HEK293 (cell line): ENCODE measurements around the gene DIS3L.
A peak's percentile ranks its signal among the peaks of the same experiment; 100 is the strongest.
"Not testable (repeated sequence)": the region's sequence is repeated elsewhere in the genome, so short reads cannot be mapped to it uniquely, and the experiment has no call there.

Experiments used
- CTCF ChIA-PET: fragments of 350-600 bp; formaldehyde crosslinking; extraction: SDS; loops from one replicate; lab custom pipeline; 2021; ENCODE audit warnings: antibody characterized with exemption; lab: Yijun Ruan, JAX
- POLR2A ChIA-PET: fragments of 300-600 bp; formaldehyde crosslinking; extraction: SDS; loops from one replicate; lab custom pipeline; 2020; ENCODE audit warnings: antibody characterized with exemption, inconsistent platforms; lab: Yijun Ruan, JAX
- H3K27ac ChIP-seq: fragments of 200-500 bp; sonication (Bioruptor generic); 2 replicates; pipeline ENCODE4 v1.5.1; 2014; ENCODE audit warnings: low read depth, low read length, control low read depth, inconsistent platforms; ENCODE audit errors: extremely low read depth
- H3K36me3 ChIP-seq, 2 experiments: fragments of 200-500 bp in 1 of 2; sonication (Bioruptor generic) in 1 of 2; 1 replicate in 1 of 2; 2 replicates in 1 of 2; pipeline ENCODE4 v1.5.1; 2014 to 2017; ENCODE audit warnings: inconsistent platforms in 2 of 2, low read length in 2 of 2; ENCODE audit not compliant: control insufficient read depth in 2 of 2, insufficient read depth in 1 of 2
- H3K4me1 ChIP-seq: fragments of 200-500 bp; sonication (Bioruptor generic); 2 replicates; pipeline ENCODE4 v1.5.1; 2014; ENCODE audit warnings: mild to moderate bottlenecking, low read length, inconsistent platforms; ENCODE audit not compliant: control insufficient read depth, insufficient read depth
- H3K4me3 ChIP-seq: 2 replicates; pipeline ENCODE4 v1.5.1; 2011; ENCODE audit warnings: low read depth, mild to moderate bottlenecking, control low read depth, low read length, moderate library complexity
- H3K9me3 ChIP-seq: fragments of 200-500 bp; sonication (Bioruptor generic); 2 replicates; pipeline ENCODE4 v1.5.1; 2014; ENCODE audit warnings: low read depth, low read length, inconsistent platforms; ENCODE audit not compliant: control insufficient read depth, insufficient read depth
- KLF1 ChIP-seq: fragments of 450-650 bp; formaldehyde crosslinking; IDR thresholded peaks from 2 replicates; pipeline ENCODE4 v1.5.1; 2016; ENCODE audit warnings: missing biosample characterization, missing genetic modification characterization
- KLF8 ChIP-seq: fragments of 450-650 bp; formaldehyde crosslinking; IDR thresholded peaks from 2 replicates; pipeline ENCODE4 v1.5.1; 2016; ENCODE audit warnings: missing biosample characterization, missing genetic modification characterization
- OSR2 ChIP-seq: fragments of 450-650 bp; formaldehyde crosslinking; IDR thresholded peaks from 2 replicates; pipeline ENCODE4 v1.5.1; 2016; ENCODE audit warnings: missing biosample characterization, missing genetic modification characterization
- ZFP3 ChIP-seq: fragments of 450-650 bp; formaldehyde crosslinking; IDR thresholded peaks from 2 replicates; pipeline ENCODE4 v1.5.1; 2016; ENCODE audit warnings: low read depth, missing biosample characterization, missing genetic modification characterization
- ZNF121 ChIP-seq: fragments of 450-650 bp; formaldehyde crosslinking; IDR thresholded peaks from 2 replicates; pipeline ENCODE4 v1.5.1; 2016; ENCODE audit warnings: missing biosample characterization, missing genetic modification characterization
- ZNF302 ChIP-seq: fragments of 450-650 bp; formaldehyde crosslinking; IDR thresholded peaks from 2 replicates; pipeline ENCODE4 v1.5.1; 2016; ENCODE audit warnings: missing biosample characterization, missing genetic modification characterization, low read depth
- ZNF585B ChIP-seq: fragments of 450-650 bp; formaldehyde crosslinking; IDR thresholded peaks from 2 replicates; pipeline ENCODE4 v1.5.1; 2016; ENCODE audit warnings: missing biosample characterization, missing genetic modification characterization
- ZNF76 ChIP-seq: fragments of 450-650 bp; formaldehyde crosslinking; IDR thresholded peaks from 2 replicates; pipeline ENCODE4; 2016; ENCODE audit warnings: low read depth, missing biosample characterization, missing genetic modification characterization, borderline replicate concordance
- ZNF843 ChIP-seq: fragments of 450-650 bp; formaldehyde crosslinking; IDR thresholded peaks from 2 replicates; pipeline ENCODE4 v1.5.1; 2016; ENCODE audit warnings: missing biosample characterization, missing genetic modification characterization
- ZSCAN30 ChIP-seq: fragments of 450-650 bp; IDR thresholded peaks from 2 replicates; pipeline ENCODE4 v1.5.1; 2018; ENCODE audit warnings: missing biosample characterization, mild to moderate bottlenecking, missing genetic modification characterization, moderate library complexity
- TF ChIP-seq, protein P1 (sequence below): fragments of 450-650 bp; formaldehyde crosslinking; IDR thresholded peaks from 2 replicates; pipeline ENCODE4 v1.5.1; 2016; ENCODE audit warnings: missing biosample characterization, missing genetic modification characterization, borderline replicate concordance
- TF ChIP-seq, protein P2 (sequence below): fragments of 450-650 bp; formaldehyde crosslinking; IDR thresholded peaks from 2 replicates; pipeline ENCODE4 v1.5.1; 2016; ENCODE audit warnings: missing biosample characterization, missing genetic modification characterization
- TF ChIP-seq, protein P3 (sequence below): fragments of 450-650 bp; formaldehyde crosslinking; conservative IDR thresholded peaks from 2 replicates; pipeline ENCODE4 v1.5.1; 2016; ENCODE audit warnings: low read depth, missing biosample characterization, missing genetic modification characterization
- TF ChIP-seq, protein P4 (sequence below): fragments of 450-650 bp; formaldehyde crosslinking; IDR thresholded peaks from 2 replicates; pipeline ENCODE4 v1.5.1; 2016; ENCODE audit warnings: missing biosample characterization, missing genetic modification characterization

Gene DIS3L

DNA sequence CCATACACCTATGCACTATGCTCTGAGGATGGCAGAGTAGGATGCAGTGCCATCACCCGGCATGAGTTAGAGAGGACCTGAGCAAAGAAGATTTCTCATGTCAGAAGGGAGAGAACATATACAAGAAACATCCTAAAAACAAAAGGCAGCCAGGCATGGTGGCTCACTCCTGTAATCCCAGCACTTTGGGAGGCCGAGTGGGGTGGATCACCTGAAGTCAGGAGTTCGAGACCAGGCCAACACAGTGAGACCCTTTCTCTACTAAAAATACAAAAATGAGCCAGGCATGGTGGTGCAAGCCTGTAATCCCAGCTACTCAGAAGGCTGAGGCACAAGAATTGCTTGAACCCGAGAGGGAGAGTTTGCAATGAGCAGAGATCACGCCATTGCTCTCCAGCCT, 47.5 kb upstream of the DIS3L start:
- TF ChIP-seq ZNF121, result peak; percentile 94
- POLR2A ChIA-PET, H3K36me3 ChIP-seq, CTCF ChIA-PET, H3K4me3 ChIP-seq, H3K9me3 ChIP-seq, H3K27ac ChIP-seq: not testable (repeated sequence)
- peaks cover 14% of the 10 kb centered on the region for H3K4me1 ChIP-seq

DNA sequence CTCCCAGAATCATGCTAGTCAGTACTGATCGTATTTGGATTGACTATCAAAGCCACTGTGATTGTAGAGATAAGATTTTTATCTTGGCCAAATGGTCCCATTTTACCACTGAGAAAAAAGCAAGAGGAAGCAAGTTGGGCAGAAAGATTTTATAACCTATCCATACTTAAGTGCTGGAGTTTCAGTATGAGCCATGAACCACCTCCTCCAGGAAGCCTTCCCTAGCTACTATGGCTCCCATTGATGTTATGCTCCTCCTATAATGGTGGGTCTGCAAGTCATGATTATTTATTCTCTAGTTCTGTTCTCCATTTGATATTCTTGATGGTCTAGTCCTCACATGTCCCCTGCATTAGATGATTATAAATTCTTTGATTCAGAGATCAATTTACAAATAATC, 46.4 kb upstream of the DIS3L start:
- Histone ChIP-seq H3K27ac (no peak overlapping the region), H3K9me3 (no peaks in the 10 kb centered on the region), H3K4me3 (no peak overlapping the region), H3K4me1 (peaks cover 14% of the 10 kb centered on the region), H3K36me3 (no peaks in the 10 kb centered on the region)
- no peak for TF ChIP-seq ZSCAN30 (tag by site-specific recombination)
- no peak for TF ChIP-seq ZNF843 (tag by site-specific recombination)
- TF ChIP-seq ZNF585B, result no peak
- TF ChIP-seq ZNF76 (tag by site-specific recombination), result no peak
- TF ChIP-seq OSR2 (tag by site-specific recombination), result no peak
- TF ChIP-seq, protein P1, sequence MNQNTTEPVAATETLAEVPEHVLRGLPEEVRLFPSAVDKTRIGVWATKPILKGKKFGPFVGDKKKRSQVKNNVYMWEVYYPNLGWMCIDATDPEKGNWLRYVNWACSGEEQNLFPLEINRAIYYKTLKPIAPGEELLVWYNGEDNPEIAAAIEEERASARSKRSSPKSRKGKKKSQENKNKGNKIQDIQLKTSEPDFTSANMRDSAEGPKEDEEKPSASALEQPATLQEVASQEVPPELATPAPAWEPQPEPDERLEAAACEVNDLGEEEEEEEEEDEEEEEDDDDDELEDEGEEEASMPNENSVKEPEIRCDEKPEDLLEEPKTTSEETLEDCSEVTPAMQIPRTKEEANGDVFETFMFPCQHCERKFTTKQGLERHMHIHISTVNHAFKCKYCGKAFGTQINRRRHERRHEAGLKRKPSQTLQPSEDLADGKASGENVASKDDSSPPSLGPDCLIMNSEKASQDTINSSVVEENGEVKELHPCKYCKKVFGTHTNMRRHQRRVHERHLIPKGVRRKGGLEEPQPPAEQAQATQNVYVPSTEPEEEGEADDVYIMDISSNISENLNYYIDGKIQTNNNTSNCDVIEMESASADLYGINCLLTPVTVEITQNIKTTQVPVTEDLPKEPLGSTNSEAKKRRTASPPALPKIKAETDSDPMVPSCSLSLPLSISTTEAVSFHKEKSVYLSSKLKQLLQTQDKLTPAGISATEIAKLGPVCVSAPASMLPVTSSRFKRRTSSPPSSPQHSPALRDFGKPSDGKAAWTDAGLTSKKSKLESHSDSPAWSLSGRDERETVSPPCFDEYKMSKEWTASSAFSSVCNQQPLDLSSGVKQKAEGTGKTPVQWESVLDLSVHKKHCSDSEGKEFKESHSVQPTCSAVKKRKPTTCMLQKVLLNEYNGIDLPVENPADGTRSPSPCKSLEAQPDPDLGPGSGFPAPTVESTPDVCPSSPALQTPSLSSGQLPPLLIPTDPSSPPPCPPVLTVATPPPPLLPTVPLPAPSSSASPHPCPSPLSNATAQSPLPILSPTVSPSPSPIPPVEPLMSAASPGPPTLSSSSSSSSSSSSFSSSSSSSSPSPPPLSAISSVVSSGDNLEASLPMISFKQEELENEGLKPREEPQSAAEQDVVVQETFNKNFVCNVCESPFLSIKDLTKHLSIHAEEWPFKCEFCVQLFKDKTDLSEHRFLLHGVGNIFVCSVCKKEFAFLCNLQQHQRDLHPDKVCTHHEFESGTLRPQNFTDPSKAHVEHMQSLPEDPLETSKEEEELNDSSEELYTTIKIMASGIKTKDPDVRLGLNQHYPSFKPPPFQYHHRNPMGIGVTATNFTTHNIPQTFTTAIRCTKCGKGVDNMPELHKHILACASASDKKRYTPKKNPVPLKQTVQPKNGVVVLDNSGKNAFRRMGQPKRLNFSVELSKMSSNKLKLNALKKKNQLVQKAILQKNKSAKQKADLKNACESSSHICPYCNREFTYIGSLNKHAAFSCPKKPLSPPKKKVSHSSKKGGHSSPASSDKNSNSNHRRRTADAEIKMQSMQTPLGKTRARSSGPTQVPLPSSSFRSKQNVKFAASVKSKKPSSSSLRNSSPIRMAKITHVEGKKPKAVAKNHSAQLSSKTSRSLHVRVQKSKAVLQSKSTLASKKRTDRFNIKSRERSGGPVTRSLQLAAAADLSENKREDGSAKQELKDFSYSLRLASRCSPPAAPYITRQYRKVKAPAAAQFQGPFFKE (tag by site-specific recombination), result no peak
- TF ChIP-seq ZFP3 (tag by site-specific recombination), result no peak
- TF ChIP-seq, protein P2, sequence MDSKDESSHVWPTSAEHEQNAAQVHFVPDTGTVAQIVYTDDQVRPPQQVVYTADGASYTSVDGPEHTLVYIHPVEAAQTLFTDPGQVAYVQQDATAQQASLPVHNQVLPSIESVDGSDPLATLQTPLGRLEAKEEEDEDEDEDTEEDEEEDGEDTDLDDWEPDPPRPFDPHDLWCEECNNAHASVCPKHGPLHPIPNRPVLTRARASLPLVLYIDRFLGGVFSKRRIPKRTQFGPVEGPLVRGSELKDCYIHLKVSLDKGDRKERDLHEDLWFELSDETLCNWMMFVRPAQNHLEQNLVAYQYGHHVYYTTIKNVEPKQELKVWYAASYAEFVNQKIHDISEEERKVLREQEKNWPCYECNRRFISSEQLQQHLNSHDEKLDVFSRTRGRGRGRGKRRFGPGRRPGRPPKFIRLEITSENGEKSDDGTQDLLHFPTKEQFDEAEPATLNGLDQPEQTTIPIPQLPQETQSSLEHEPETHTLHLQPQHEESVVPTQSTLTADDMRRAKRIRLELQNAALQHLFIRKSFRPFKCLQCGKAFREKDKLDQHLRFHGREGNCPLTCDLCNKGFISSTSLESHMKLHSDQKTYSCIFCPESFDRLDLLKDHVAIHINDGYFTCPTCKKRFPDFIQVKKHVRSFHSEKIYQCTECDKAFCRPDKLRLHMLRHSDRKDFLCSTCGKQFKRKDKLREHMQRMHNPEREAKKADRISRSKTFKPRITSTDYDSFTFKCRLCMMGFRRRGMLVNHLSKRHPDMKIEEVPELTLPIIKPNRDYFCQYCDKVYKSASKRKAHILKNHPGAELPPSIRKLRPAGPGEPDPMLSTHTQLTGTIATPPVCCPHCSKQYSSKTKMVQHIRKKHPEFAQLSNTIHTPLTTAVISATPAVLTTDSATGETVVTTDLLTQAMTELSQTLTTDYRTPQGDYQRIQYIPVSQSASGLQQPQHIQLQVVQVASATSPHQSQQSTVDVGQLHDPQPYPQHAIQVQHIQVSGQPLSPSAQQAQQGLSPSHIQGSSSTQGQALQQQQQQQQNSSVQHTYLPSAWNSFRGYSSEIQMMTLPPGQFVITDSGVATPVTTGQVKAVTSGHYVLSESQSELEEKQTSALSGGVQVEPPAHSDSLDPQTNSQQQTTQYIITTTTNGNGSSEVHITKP (tag by site-specific recombination), result no peak
- TF ChIP-seq, protein P3, sequence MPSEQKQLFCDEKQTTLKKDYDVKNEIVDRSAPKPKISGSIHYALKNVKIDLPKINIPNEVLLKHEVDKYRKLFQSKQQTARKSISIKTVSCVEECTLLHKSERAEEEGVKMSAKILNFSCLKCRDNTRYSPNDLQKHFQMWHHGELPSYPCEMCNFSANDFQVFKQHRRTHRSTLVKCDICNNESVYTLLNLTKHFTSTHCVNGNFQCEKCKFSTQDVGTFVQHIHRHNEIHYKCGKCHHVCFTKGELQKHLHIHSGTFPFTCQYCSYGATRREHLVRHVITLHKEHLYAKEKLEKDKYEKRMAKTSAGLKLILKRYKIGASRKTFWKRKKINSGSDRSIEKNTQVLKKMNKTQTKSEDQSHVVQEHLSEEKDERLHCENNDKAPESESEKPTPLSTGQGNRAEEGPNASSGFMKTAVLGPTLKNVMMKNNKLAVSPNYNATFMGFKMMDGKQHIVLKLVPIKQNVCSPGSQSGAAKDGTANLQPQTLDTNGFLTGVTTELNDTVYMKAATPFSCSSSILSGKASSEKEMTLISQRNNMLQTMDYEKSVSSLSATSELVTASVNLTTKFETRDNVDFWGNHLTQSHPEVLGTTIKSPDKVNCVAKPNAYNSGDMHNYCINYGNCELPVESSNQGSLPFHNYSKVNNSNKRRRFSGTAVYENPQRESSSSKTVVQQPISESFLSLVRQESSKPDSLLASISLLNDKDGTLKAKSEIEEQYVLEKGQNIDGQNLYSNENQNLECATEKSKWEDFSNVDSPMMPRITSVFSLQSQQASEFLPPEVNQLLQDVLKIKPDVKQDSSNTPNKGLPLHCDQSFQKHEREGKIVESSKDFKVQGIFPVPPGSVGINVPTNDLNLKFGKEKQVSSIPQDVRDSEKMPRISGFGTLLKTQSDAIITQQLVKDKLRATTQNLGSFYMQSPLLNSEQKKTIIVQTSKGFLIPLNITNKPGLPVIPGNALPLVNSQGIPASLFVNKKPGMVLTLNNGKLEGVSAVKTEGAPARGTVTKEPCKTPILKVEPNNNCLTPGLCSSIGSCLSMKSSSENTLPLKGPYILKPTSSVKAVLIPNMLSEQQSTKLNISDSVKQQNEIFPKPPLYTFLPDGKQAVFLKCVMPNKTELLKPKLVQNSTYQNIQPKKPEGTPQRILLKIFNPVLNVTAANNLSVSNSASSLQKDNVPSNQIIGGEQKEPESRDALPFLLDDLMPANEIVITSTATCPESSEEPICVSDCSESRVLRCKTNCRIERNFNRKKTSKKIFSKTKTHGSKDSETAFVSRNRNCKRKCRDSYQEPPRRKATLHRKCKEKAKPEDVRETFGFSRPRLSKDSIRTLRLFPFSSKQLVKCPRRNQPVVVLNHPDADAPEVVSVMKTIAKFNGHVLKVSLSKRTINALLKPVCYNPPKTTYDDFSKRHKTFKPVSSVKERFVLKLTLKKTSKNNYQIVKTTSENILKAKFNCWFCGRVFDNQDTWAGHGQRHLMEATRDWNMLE (tag by site-specific recombination), result no peak
- TF ChIP-seq, protein P4, sequence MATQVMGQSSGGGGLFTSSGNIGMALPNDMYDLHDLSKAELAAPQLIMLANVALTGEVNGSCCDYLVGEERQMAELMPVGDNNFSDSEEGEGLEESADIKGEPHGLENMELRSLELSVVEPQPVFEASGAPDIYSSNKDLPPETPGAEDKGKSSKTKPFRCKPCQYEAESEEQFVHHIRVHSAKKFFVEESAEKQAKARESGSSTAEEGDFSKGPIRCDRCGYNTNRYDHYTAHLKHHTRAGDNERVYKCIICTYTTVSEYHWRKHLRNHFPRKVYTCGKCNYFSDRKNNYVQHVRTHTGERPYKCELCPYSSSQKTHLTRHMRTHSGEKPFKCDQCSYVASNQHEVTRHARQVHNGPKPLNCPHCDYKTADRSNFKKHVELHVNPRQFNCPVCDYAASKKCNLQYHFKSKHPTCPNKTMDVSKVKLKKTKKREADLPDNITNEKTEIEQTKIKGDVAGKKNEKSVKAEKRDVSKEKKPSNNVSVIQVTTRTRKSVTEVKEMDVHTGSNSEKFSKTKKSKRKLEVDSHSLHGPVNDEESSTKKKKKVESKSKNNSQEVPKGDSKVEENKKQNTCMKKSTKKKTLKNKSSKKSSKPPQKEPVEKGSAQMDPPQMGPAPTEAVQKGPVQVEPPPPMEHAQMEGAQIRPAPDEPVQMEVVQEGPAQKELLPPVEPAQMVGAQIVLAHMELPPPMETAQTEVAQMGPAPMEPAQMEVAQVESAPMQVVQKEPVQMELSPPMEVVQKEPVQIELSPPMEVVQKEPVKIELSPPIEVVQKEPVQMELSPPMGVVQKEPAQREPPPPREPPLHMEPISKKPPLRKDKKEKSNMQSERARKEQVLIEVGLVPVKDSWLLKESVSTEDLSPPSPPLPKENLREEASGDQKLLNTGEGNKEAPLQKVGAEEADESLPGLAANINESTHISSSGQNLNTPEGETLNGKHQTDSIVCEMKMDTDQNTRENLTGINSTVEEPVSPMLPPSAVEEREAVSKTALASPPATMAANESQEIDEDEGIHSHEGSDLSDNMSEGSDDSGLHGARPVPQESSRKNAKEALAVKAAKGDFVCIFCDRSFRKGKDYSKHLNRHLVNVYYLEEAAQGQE, result no peak
- TF ChIP-seq ZNF302, result no peak
- no peak for TF ChIP-seq KLF1 (tag by site-specific recombination)
- TF ChIP-seq KLF8 (tag by site-specific recombination), result no peak
- POLR2A ChIA-PET, result no interaction called here
- CTCF ChIA-PET, result interaction anchor here (0.6 kb wide), 1 partner anchor 15 kb away, joined by 3 read pairs; no protein-coding TSS in a partner anchor
